Gastroesophageal sphincter (tissue), 4 donors: ENCODE results near the gene LHFPL3. TPM values are rescaled to one million over a fixed set of nuclear protein-coding genes. Genes with fewer than 3 reads are reported as not detected.

Experiments
- ATAC-seq: fragments of 150-250 bp; one replicate; pipeline ENCODE4 v1.9.1; 2016; ENCODE audit warnings: mild to moderate bottlenecking, moderate library complexity
- H3K27ac ChIP-seq, 4 donors: fragments of 200-600 bp; sonication (generic) in 3 of 4; 1 replicate in 3 of 4; 2 replicates in 1 of 4; pipeline ENCODE4 v1.5.1; 2016 to 2019
- H3K27me3 ChIP-seq: fragments of 200-600 bp; sonication (generic); one replicate; pipeline ENCODE4 v1.5.1; 2019
- H3K36me3 ChIP-seq, 2 donors: fragments of 200-600 bp; sonication (generic); one replicate each; pipeline ENCODE4 v1.5.1; 2019; ENCODE audit warnings: control low read depth in 1 of 2
- H3K4me1 ChIP-seq, 3 donors: fragments of 200-600 bp; sonication (generic); 1 replicate in 2 of 3; 2 replicates in 1 of 3; pipeline ENCODE4 v1.5.1; 2016 to 2019; ENCODE audit warnings: control low read depth in 2 of 3
- H3K4me3 ChIP-seq, 2 donors: fragments of 200-600 bp; sonication (generic); one replicate each; pipeline ENCODE4 v1.5.1; 2019; ENCODE audit warnings: mild to moderate bottlenecking in 1 of 2, moderate library complexity in 1 of 2
- H3K9me3 ChIP-seq, 3 donors: fragments of 200-600 bp; sonication (generic); one replicate each; pipeline ENCODE4 v1.5.1; 2017 to 2019; ENCODE audit warnings: control low read depth in 2 of 3
- CTCF ChIP-seq, 4 experiments: fragments of 200-600 bp in 2 of 4; fragments of 450-650 bp in 2 of 4; sonication (generic) in 1 of 4; IDR thresholded peaks; one replicate each; pipeline ENCODE4 v1.5.1; 2017 to 2019; ENCODE audit warnings: antibody characterized with exemption in 4 of 4, mild to moderate bottlenecking in 2 of 4, moderate library complexity in 2 of 4
- EP300 ChIP-seq: sonication (generic); formaldehyde crosslinking; IDR thresholded peaks from one replicate; pipeline ENCODE4 v1.6.1; 2017; ENCODE audit warnings: antibody characterized with exemption, mild to moderate bottlenecking
- POLR2A ChIP-seq, 2 donors: fragments of 450-650 bp; IDR thresholded peaks; one replicate each; pipeline ENCODE4 v1.6.1; 2017; ENCODE audit warnings: antibody characterized with exemption in 2 of 2, mild to moderate bottlenecking in 2 of 2, moderate library complexity in 1 of 2
- POLR2AphosphoS5 ChIP-seq: sonication (generic); formaldehyde crosslinking; IDR thresholded peaks from one replicate; pipeline ENCODE4 v1.6.1; 2017; ENCODE audit warnings: antibody characterized with exemption
- WGBS, 2 donors: methylation state at CpG; one replicate each; pipeline ENCODE4 v1.1.5; 2018; ENCODE audit warnings: low coverage in 1 of 2; 5-methylcytosine and 5-hydroxymethylcytosine counted together
- total RNA-seq, 4 donors: library from RNA; depleted of rRNA; stranded (reverse); fragments of >200 nt; gene quantifications; one replicate each; pipeline ENCODE4 v1.1.0, GENCODE V29; 2016

The LHFPL3 gene
- total RNA-seq, 4 donors from 2014 or later: not detected

GRCh38 chr7:104352736-104353135 is 24.3 kb downstream of the LHFPL3 start:
- Histone ChIP-seq H3K27ac (no peak overlapping the region), H3K36me3 (no peaks in the 10 kb centered on the region), H3K4me1 (no peaks in the 10 kb centered on the region), H3K4me3 (no peak overlapping the region), H3K27me3 (peaks cover 11% of the 10 kb centered on the region), H3K9me3 (no peaks in the 10 kb centered on the region)
- 38 to 63% methylated on average over 1 to 4 of the region's 6 CpGs for WGBS, 2 donors
- no peak for TF ChIP-seq CTCF (IDR thresholded peaks at IDR 0.05)
- no peak for TF ChIP-seq POLR2A (IDR thresholded peaks at IDR 0.05)
- TF ChIP-seq POLR2AphosphoS5: no peak
- no peak for TF ChIP-seq EP300
- no peak for ATAC-seq

GRCh38 chr7:104357166-104357565 is 28.8 kb downstream of the LHFPL3 start:
- no peaks in the 10 kb centered on the region for H3K36me3 ChIP-seq
- WGBS, 2 donors: 79 to 87% methylated on average over 3 to 4 of the region's 4 CpGs
- TF ChIP-seq EP300: no peak
- TF ChIP-seq CTCF (IDR thresholded peaks at IDR 0.05): no peak
- no peak for TF ChIP-seq POLR2AphosphoS5
- TF ChIP-seq POLR2A (IDR thresholded peaks at IDR 0.05): no peak
- ATAC-seq: no peak
- no peak overlapping the region for H3K27ac ChIP-seq
- H3K4me1 ChIP-seq: no peaks in the 10 kb centered on the region
- peaks cover 4% of the 10 kb centered on the region for H3K27me3 ChIP-seq
- H3K9me3 ChIP-seq: no peaks in the 10 kb centered on the region
- no peak overlapping the region for H3K4me3 ChIP-seq

GRCh38 chr7:104358446-104359132 is 30.2 kb downstream of the LHFPL3 start:
- TF ChIP-seq EP300 (no peak), CTCF (IDR thresholded peaks at IDR 0.05) (no peak), POLR2AphosphoS5 (no peak), POLR2A (IDR thresholded peaks at IDR 0.05) (no peak)
- WGBS, 2 donors: 14 to 33% methylated on average over 5 of the region's 5 CpGs
- Histone ChIP-seq H3K27me3 (peaks cover 4% of the 10 kb centered on the region), H3K9me3 (no peaks in the 10 kb centered on the region), H3K36me3 (no peaks in the 10 kb centered on the region), H3K4me1 (no peaks in the 10 kb centered on the region), H3K27ac (no peak overlapping the region), H3K4me3 (no peak overlapping the region)
- no peak for ATAC-seq

- H3K27me3 ChIP-seq: peaks cover 4% of the 10 kb centered on the region
- no peaks in the 10 kb centered on the region for H3K4me1 ChIP-seq
- ATAC-seq: no peak
- H3K36me3 ChIP-seq: no peaks in the 10 kb centered on the region
- 0% methylated on average over 1 of the region's 1 CpG; no CpG with 5 or more reads in 1 of the 2 donors for WGBS, 2 donors
- no peak overlapping the region for H3K4me3 ChIP-seq
- TF ChIP-seq EP300 (no peak), POLR2AphosphoS5 (no peak), CTCF (IDR thresholded peaks at IDR 0.05) (no peak), POLR2A (IDR thresholded peaks at IDR 0.05) (no peak)
- no peaks in the 10 kb centered on the region for H3K9me3 ChIP-seq
- no peak overlapping the region for H3K27ac ChIP-seq
Observed at GRCh38 chr7:104362756-104363155, 34.4 kb downstream of the LHFPL3 start.

- H3K36me3 ChIP-seq: no peaks in the 10 kb centered on the region
- WGBS, 2 donors: 67 to 77% methylated on average over 3 to 4 of the region's 5 CpGs
- no peak overlapping the region for H3K4me3 ChIP-seq
- H3K9me3 ChIP-seq: no peaks in the 10 kb centered on the region
- no peak overlapping the region for H3K27ac ChIP-seq
- no peaks in the 10 kb centered on the region for H3K4me1 ChIP-seq
- TF ChIP-seq CTCF (IDR thresholded peaks at IDR 0.05) (no peak), POLR2AphosphoS5 (no peak)
- H3K27me3 ChIP-seq: peaks cover 4% of the 10 kb centered on the region
- ATAC-seq: no peak
Observed at GRCh38 chr7:104363355-104363754, 35.0 kb downstream of the LHFPL3 start.
